Myocyte (in vitro differentiated cells): ENCODE data around the gene HS6ST2. TPM values are rescaled to one million over a fixed set of nuclear protein-coding genes. Genes with fewer than 3 reads are reported as not detected.

Experiments used
- DNase-seq: peaks from one replicate; pipeline ENCODE4 v3.0.0-alpha.2; 2012; ENCODE audit warnings: low read depth
- total RNA-seq: library from RNA; depleted of rRNA; stranded (reverse); fragments of >200 nt; gene quantifications from 2 replicates; pipeline ENCODE4 v1.2.3, GENCODE V29; 2014

HS6ST2 gene
- total RNA-seq, 1 donor from 2014 or later: 0.32 TPM

- no peak for DNase-seq
Observed at GRCh38 chrX:132624466-132624865, 334.0 kb downstream of the HS6ST2 start.

- DNase-seq: no peak
Observed at GRCh38 chrX:132623942-132624341, 334.5 kb downstream of the HS6ST2 start.

- no peak for DNase-seq
Observed at GRCh38 chrX:132623300-132623699, 335.1 kb downstream of the HS6ST2 start.

DNA sequence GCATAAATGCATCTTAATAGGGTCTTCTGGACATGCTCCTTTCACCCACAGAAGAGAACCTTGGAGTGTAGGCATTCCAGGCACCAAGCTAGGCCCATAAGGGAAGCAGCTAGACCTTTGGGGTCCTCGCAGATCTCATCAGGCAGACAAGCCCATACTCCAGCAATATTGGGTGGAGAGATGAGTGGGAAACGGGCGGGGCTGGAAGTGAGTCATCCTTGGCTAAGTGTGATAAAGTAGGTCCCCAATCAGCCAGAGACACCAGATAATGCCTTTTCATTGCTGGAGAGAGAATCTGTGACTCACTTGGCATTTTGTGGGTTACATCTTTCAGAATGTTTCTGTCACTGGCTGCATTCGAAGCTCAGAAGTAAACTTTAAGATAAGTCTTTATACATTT lies 336.3 kb downstream of the HS6ST2 start:
- no peak for DNase-seq

DNA sequence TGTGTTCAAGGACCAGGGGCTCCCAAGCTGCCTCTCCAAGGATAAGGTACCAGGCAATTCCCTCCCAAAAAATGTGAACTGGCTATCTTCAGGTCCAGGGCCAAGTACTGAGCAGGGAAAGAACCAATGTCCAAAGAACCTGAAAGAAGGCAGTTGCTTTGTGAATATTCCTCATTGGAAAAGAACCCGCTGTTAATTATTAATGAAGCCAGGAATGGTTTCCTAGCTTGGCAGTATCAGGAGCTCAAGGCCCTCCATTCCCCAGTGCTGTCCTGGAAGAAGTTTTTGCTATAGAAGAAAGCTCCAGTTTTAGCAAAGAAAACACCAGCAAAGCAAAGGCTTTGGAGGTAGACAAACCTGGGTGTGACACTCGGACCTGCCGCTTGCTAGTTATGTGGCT lies 339.6 kb downstream of the HS6ST2 start:
- DNase-seq: no peak

- peak; percentile 32 for DNase-seq
Observed at GRCh38 chrX:132615391-132616131, 342.9 kb downstream of the HS6ST2 start.

DNA sequence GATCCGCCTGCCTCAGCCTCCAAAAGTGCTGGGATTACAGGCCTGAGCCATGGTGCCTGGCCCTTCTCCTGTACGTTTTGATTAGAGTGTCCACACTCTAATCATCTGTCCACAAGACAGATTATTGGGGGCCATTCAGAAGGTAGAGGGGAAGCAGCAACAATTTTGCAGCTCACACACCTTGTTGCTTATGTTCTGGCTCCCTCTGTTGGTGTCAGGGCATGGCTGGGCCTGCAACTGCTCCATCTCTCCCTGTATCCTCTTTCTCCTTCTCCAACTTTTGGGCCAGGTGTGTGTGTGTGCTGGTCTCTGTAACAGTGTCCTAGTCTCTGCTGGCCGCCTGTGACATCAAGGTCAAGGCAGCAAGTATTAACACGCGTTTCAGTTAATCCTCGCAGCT lies 344.1 kb downstream of the HS6ST2 start:
- DNase-seq: no peak

DNA sequence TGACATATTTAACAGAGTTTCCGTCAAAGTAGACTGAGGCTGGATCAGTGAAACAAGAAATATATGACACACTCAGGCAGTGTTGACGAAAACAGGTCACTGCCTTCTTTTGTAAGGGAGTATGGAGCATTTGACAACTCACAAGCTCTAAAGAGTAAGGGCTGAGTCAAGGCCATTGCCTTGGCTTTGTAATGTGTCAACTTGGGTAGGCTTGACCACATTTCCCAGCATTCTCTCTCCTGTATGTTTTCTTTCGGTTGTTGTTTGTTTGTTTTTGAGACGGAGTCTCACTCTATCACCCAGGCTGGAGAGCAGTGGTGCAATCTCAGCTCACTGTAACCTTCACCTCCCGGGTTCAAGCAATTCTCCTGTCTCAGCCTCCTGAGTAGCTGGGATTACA lies 344.6 kb downstream of the HS6ST2 start:
- no peak for DNase-seq

GRCh38 chrX:132612821-132613564 lies 345.4 kb downstream of the HS6ST2 start:
- DNase-seq: peak; percentile 8

DNA sequence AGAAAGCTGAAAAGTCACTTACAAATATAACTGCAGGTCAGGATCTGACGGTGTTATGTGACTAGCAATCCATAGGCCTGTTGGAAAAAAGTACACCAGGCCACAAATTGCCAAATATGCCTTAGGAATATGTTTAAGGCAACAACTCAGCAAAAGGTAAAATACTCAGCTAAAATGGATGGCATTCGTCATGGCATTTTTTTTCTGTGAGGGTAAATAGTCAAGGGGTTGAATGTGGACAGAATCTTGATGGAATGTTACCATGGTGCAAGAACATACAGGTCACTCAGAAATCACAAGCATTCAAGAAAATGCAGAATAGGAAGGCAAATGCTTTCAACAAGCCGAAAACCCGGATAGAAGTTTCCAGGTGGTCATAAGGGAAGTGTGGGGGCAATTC lies 347.9 kb downstream of the HS6ST2 start:
- no peak for DNase-seq

DNA sequence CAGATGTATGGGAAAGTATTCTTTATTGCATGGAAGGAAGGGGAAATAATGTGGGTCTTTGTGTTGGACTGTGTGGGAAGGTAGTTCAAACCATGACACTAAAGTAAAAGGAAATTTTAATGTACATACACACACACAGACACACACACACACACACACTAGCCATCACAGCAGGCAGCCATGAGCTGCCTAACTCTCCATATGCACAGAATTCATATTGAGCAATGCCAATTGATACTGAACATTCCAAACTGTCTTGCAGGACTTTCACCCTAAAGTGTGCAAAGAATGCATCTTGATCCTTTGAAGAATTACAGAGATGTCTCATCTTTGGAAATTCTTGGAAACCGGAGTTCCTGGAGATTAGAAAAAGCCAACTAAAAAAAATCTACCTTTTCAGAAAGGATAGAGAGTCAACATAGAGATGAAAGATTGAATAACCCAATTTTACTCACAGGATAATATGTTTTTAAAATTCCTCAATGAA lies 349.0 kb downstream of the HS6ST2 start:
- DNase-seq: no peak

DNA sequence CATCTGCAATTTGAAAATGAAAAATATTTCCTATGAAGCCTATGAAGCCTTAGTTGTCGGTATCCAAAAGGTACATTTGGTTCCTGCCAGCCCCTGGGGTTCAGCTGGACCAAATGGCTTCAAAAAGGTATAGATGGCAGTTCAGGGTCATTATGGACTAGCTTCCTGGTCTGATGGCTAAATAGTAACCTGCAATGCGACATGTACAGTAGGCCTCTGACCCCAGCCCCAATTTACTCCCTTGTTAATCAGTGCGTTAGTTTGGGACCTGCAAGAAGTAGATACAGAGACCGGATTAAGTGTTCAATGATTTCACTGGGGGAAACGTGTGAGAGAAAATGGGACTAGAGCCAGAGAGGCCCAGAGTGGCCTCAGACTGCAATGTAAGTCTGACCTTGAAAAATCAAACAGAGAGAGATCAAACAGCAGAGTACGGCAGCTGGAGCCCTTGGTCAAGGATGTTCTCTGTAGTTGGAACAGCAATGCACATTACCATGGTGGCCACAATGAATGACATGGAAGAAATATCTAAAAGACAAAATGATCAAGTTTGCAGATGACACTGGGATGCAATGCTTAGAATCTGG lies 354.6 kb downstream of the HS6ST2 start:
- DNase-seq: no peak

- DNase-seq: no peak
Observed at GRCh38 chrX:132602701-132603100, 355.7 kb downstream of the HS6ST2 start.

DNA sequence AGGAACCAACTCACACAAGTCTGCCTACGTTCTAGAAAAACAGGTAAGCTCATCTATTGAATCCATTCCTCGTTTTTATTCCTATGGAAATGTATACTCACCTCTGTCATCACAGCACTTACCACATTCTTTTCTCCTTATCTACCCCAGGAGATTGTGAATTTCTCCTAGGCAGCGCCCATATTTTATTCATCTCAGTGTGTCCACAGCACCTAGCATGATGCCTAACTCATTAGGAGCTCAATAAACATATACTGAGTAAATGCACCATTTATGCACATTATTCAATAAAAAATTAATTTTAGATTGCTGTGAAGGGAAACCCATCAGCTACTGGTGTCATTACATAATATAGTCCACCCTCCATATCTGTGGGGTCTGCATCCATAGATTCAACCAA lies 363.4 kb downstream of the HS6ST2 start:
- no peak for DNase-seq

DNA sequence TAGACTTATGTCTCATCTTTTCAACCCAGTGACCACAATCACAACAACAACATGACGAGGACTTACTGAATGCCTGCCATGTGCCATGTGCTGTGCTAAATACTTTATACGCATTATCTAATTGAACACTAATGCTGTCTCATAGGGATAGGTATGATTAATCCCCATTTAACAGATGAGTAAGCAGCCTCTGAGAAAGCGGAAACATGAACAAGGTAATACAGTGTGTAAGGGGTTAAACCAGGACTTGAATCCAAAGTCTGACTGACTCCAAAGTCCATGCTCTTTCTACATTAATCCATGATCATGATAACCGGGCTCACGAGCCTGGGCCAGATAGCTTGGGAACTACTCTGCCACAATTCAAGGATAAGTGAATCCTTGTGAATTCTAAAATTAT lies 364.3 kb downstream of the HS6ST2 start:
- DNase-seq: no peak

DNA sequence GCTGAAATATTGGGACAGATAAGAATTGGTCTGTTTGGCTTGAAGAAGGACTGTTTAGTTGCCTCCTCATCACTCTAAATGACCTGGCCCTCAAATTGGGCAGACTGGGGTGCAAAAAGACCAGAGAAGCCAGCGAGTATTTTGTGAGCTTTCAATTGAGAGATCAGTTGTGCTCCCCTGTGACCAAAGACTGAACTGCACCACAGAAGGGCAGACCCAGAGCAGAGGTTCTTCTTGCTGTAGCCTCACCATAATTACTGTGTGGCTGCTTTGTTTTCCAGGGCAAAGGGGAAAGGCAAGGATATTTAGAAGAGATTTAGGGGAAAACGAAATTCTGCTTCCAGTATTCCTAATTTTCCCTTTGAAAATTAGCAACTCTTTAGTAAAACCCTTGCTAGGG lies 365.5 kb downstream of the HS6ST2 start:
- DNase-seq: peak; percentile 13

- no peak for DNase-seq
Observed at GRCh38 chrX:132591719-132592275, 366.6 kb downstream of the HS6ST2 start.

DNA sequence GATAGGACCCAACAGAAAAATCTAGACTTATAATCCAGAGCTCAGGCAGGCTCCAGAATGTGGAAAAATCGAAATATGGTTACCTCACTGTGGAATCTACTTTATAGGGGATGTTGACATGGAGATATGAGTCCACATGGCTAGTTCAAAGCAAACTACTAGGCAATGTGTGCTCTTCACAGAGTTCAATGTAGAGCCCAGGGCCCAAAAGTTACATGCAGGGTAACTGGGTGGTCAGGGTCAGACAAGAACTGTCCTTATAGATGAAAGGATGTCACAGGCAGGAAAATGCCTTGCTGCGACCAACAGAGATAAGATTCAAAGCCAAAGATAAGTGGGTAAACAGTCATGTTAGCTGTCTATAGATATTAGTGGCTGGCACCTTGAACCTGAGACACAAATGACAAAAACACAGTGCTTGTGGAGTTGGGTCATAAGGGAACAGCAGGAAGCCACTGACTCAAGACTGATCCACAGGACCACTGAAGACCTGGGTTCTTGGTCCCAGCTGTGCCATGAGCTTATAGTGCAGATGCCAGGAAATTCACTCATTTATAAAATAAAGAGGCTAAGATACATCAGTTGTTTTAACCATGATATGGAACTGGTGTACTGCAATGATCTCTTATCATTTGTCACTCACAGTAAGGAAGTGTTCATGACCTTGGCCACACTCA lies 367.9 kb downstream of the HS6ST2 start:
- no peak for DNase-seq

- DNase-seq: no peak
Observed at GRCh38 chrX:132584936-132585335, 373.5 kb downstream of the HS6ST2 start.

GRCh38 chrX:132576939-132577338 lies 381.5 kb downstream of the HS6ST2 start:
- DNase-seq: no peak
